Hematopoietic multipotent progenitor cell treated with erythropoietin and hydrocortisone succinate and interleukin-3 and kit ligand, for 6 days (in vitro differentiated cells): ENCODE data around the gene RPP14.
"Not testable (repeated sequence)": the region's sequence is repeated elsewhere in the genome, so short reads cannot be mapped to it uniquely, and the experiment has no call there.

ENCODE experiments used
- DNase-seq: peaks from one replicate; pipeline ENCODE4 v3.0.0-alpha.2; 2015

RPP14 gene

GRCh38 chr3:58305882-58306711 lies at the start of gene RPP14, which contains the start of gene HTD2:
RPP14 (plus strand) TSS chr3:58306245; CDS start chr3:58310330, 4,085 bp downstream.
HTD2 (plus strand) TSS chr3:58306520; CDS start chr3:58317614, 11,094 bp downstream.
- DNase-seq = peak; percentile 99

GRCh38 chr3:58256511-58256910 lies 49.5 kb upstream of the RPP14 start:
- no peak for DNase-seq

GRCh38 chr3:58258392-58259055 lies 47.5 kb upstream of the RPP14 start:
- DNase-seq = no peak

GRCh38 chr3:58260261-58260731 lies 45.7 kb upstream of the RPP14 start:
- no peak for DNase-seq

GRCh38 chr3:58260733-58261132 lies 45.3 kb upstream of the RPP14 start:
- DNase-seq = no peak

GRCh38 chr3:58261954-58262666 lies 43.9 kb upstream of the RPP14 start:
- no peak for DNase-seq

GRCh38 chr3:58266577-58266976 lies 39.5 kb upstream of the RPP14 start:
- no peak for DNase-seq

GRCh38 chr3:58267543-58267942 lies 38.5 kb upstream of the RPP14 start:
- not testable (repeated sequence) for DNase-seq

- DNase-seq = no peak
These were observed 36.7 kb upstream of the RPP14 start for GRCh38 chr3:58269356-58269755.

- no peak for DNase-seq
These were observed 35.6 kb upstream of the RPP14 start for GRCh38 chr3:58270485-58270884.

GRCh38 chr3:58271901-58272501 lies 34.0 kb upstream of the RPP14 start:
- no peak for DNase-seq

- no peak for DNase-seq
These were observed 33.2 kb upstream of the RPP14 start for GRCh38 chr3:58272891-58273290.

- DNase-seq = not testable (repeated sequence)
These were observed 32.7 kb upstream of the RPP14 start for GRCh38 chr3:58273362-58273761.

GRCh38 chr3:58274027-58274614 lies 31.9 kb upstream of the RPP14 start:
- no peak for DNase-seq

GRCh38 chr3:58281069-58281468 lies 25.0 kb upstream of the RPP14 start:
- DNase-seq = no peak

- no peak for DNase-seq
These were observed 20.7 kb upstream of the RPP14 start for GRCh38 chr3:58285334-58285733.

- DNase-seq = no peak
These were observed 18.7 kb upstream of the RPP14 start for GRCh38 chr3:58287354-58287753.

GRCh38 chr3:58288011-58288728 lies 17.9 kb upstream of the RPP14 start:
- DNase-seq = peak; percentile 25

- DNase-seq = not testable (repeated sequence)
These were observed 17.0 kb upstream of the RPP14 start for GRCh38 chr3:58288964-58289613.

GRCh38 chr3:58290446-58290845 lies 15.6 kb upstream of the RPP14 start:
- not testable (repeated sequence) for DNase-seq

GRCh38 chr3:58291671-58292338 lies 14.2 kb upstream of the RPP14 start:
- DNase-seq = no peak
